Endometrium (tissue), 2 donors: Measurements from ENCODE around the gene DNM3.
A peak's percentile ranks its signal among the peaks of the same experiment; 100 is the strongest.
"Not testable (repeated sequence)": the region's sequence is repeated elsewhere in the genome, so short reads cannot be mapped to it uniquely, and the experiment has no call there.

Experiments
- FAIRE-seq: peaks from 2 replicates; lab custom pipeline; 2012; peaks lifted over from hg19 to GRCh38; lab: Jason Lieb, UNC
- donor health status: control.
- donor health status: control.

The DNM3 gene

GRCh38 chr1:172024944-172025738 lies 183.8 kb downstream of the DNM3 start:
- not testable (repeated sequence) for FAIRE-seq

GRCh38 chr1:172040466-172040865 lies 199.2 kb downstream of the DNM3 start:
- no peak for FAIRE-seq

GRCh38 chr1:172041102-172041501 lies 199.8 kb downstream of the DNM3 start:
- FAIRE-seq = no peak

- peak; percentile 83 for FAIRE-seq
Measured at GRCh38 chr1:172041742-172042141, 200.4 kb downstream of the DNM3 start.

GRCh38 chr1:172043900-172044299 lies 202.6 kb downstream of the DNM3 start:
- FAIRE-seq = no peak

GRCh38 chr1:172051898-172052297 lies 210.6 kb downstream of the DNM3 start:
- FAIRE-seq = no peak

GRCh38 chr1:172054172-172054571 lies 212.9 kb downstream of the DNM3 start:
- no peak for FAIRE-seq

GRCh38 chr1:172055816-172056419 lies 214.6 kb downstream of the DNM3 start:
- FAIRE-seq = not testable (repeated sequence)

GRCh38 chr1:172068334-172068733 lies 227.0 kb downstream of the DNM3 start:
- FAIRE-seq = no peak

GRCh38 chr1:172069051-172069450 lies 227.8 kb downstream of the DNM3 start:
- peak; percentile 26 for FAIRE-seq

GRCh38 chr1:172069534-172069933 lies 228.2 kb downstream of the DNM3 start:
- FAIRE-seq = no peak

GRCh38 chr1:172070055-172070454 lies 228.8 kb downstream of the DNM3 start:
- FAIRE-seq = no peak

GRCh38 chr1:172071746-172072145 lies 230.4 kb downstream of the DNM3 start:
- FAIRE-seq = no peak

- not testable (repeated sequence) for FAIRE-seq
Measured at GRCh38 chr1:172079859-172080258, 238.6 kb downstream of the DNM3 start.

GRCh38 chr1:172083191-172083590 lies 241.9 kb downstream of the DNM3 start:
- FAIRE-seq = no peak

- FAIRE-seq = no peak
Measured at GRCh38 chr1:172084876-172085275, 243.6 kb downstream of the DNM3 start.

- FAIRE-seq = no peak
Measured at GRCh38 chr1:172085317-172085716, 244.0 kb downstream of the DNM3 start.

GRCh38 chr1:172086137-172086536 lies 244.8 kb downstream of the DNM3 start:
- FAIRE-seq = no peak

GRCh38 chr1:172088256-172088655 lies 247.0 kb downstream of the DNM3 start:
- FAIRE-seq = no peak

GRCh38 chr1:172089768-172090510 lies 248.6 kb downstream of the DNM3 start:
- no peak for FAIRE-seq

- FAIRE-seq = no peak
Measured at GRCh38 chr1:172090511-172090817, 249.2 kb downstream of the DNM3 start.

GRCh38 chr1:172095846-172096245 lies 254.5 kb downstream of the DNM3 start:
- FAIRE-seq = no peak

- no peak for FAIRE-seq
Measured at GRCh38 chr1:172105230-172105629, 263.9 kb downstream of the DNM3 start.
